ENCODE data around the gene ADAD1.
"Not testable (repeated sequence)": the region's sequence is repeated elsewhere in the genome, so short reads cannot be mapped to it uniquely, and the experiment has no call there.

The ADAD1 gene

GRCh38 chr4:122378711-122379110, at the start of gene ADAD1:
Gene ADAD1, plus strand, starts transcription at chr4:122379011. Its CDS starts 1,059 bp downstream, at chr4:122380070.
- no peaks in the 10 kb centered on the region for H3K9me3 ChIP-seq (ENCODE audit: control insufficient read depth, insufficient read depth, low read depth, low read length)
- no peaks in the 10 kb centered on the region for H3K4me1 ChIP-seq (ENCODE audit: control insufficient read depth, insufficient read depth, low read length)
- no peak within 1 kb of the TSS for H3K27ac ChIP-seq (ENCODE audit: low read depth, low read length)
- no peak within 1 kb of the TSS for H3K9ac ChIP-seq (ENCODE audit: low read length)
- no peaks in the 10 kb centered on the region for H3K27me3 ChIP-seq (ENCODE audit: control insufficient read depth, insufficient read depth, low read length)
- no peaks in the 10 kb centered on the region for H3K36me3 ChIP-seq (ENCODE audit: control insufficient read depth, insufficient read depth, low read length)
- no peak within 1 kb of the TSS for H3K4me3 ChIP-seq (ENCODE audit: low read depth, low read length)

GRCh38 chr4:122329876-122330565, 48.8 kb upstream of the ADAD1 start:
- Histone ChIP-seq H3K27ac (ENCODE audit: low read depth, low read length) (no peak overlapping the region), H3K27me3 (ENCODE audit: control insufficient read depth, insufficient read depth, low read length) (no peaks in the 10 kb centered on the region), H3K9me3 (ENCODE audit: control insufficient read depth, insufficient read depth, low read depth, low read length) (no peaks in the 10 kb centered on the region), H3K9ac (ENCODE audit: low read length) (no peak overlapping the region), H3K4me1 (ENCODE audit: control insufficient read depth, insufficient read depth, low read length) (no peaks in the 10 kb centered on the region), H3K4me3 (ENCODE audit: low read depth, low read length) (no peak overlapping the region), H3K36me3 (ENCODE audit: control insufficient read depth, insufficient read depth, low read length) (peaks cover 38% of the 10 kb centered on the region)

GRCh38 chr4:122331195-122331594, 47.6 kb upstream of the ADAD1 start:
- Histone ChIP-seq H3K4me3 (ENCODE audit: low read depth, low read length) (no peak overlapping the region), H3K9me3 (ENCODE audit: control insufficient read depth, insufficient read depth, low read depth, low read length) (no peaks in the 10 kb centered on the region), H3K27ac (ENCODE audit: low read depth, low read length) (no peak overlapping the region), H3K36me3 (ENCODE audit: control insufficient read depth, insufficient read depth, low read length) (peaks cover 41% of the 10 kb centered on the region), H3K27me3 (ENCODE audit: control insufficient read depth, insufficient read depth, low read length) (no peaks in the 10 kb centered on the region), H3K9ac (ENCODE audit: low read length) (no peak overlapping the region), H3K4me1 (ENCODE audit: control insufficient read depth, insufficient read depth, low read length) (no peaks in the 10 kb centered on the region)

GRCh38 chr4:122334828-122335227, 44.0 kb upstream of the ADAD1 start:
- H3K27ac ChIP-seq (ENCODE audit: low read depth, low read length), result no peak overlapping the region
- peaks cover 37% of the 10 kb centered on the region for H3K36me3 ChIP-seq (ENCODE audit: control insufficient read depth, insufficient read depth, low read length)
- no peaks in the 10 kb centered on the region for H3K27me3 ChIP-seq (ENCODE audit: control insufficient read depth, insufficient read depth, low read length)
- no peak overlapping the region for H3K4me3 ChIP-seq (ENCODE audit: low read depth, low read length)
- no peaks in the 10 kb centered on the region for H3K4me1 ChIP-seq (ENCODE audit: control insufficient read depth, insufficient read depth, low read length)
- no peak overlapping the region for H3K9ac ChIP-seq (ENCODE audit: low read length)
- no peaks in the 10 kb centered on the region for H3K9me3 ChIP-seq (ENCODE audit: control insufficient read depth, insufficient read depth, low read depth, low read length)

GRCh38 chr4:122341886-122342285, 36.9 kb upstream of the ADAD1 start:
- Histone ChIP-seq H3K36me3 (ENCODE audit: control insufficient read depth, insufficient read depth, low read length) (peaks cover 14% of the 10 kb centered on the region), H3K27me3 (ENCODE audit: control insufficient read depth, insufficient read depth, low read length) (no peaks in the 10 kb centered on the region), H3K27ac (ENCODE audit: low read depth, low read length) (no peak overlapping the region), H3K9ac (ENCODE audit: low read length) (no peak overlapping the region), H3K4me1 (ENCODE audit: control insufficient read depth, insufficient read depth, low read length) (no peaks in the 10 kb centered on the region), H3K9me3 (ENCODE audit: control insufficient read depth, insufficient read depth, low read depth, low read length) (no peaks in the 10 kb centered on the region), H3K4me3 (ENCODE audit: low read depth, low read length) (no peak overlapping the region)

GRCh38 chr4:122346036-122346435, 32.8 kb upstream of the ADAD1 start:
- no peaks in the 10 kb centered on the region for H3K27me3 ChIP-seq (ENCODE audit: control insufficient read depth, insufficient read depth, low read length)
- no peak overlapping the region for H3K9ac ChIP-seq (ENCODE audit: low read length)
- H3K27ac ChIP-seq (ENCODE audit: low read depth, low read length), result no peak overlapping the region
- H3K36me3 ChIP-seq (ENCODE audit: control insufficient read depth, insufficient read depth, low read length), result peaks cover 49% of the 10 kb centered on the region
- H3K4me1 ChIP-seq (ENCODE audit: control insufficient read depth, insufficient read depth, low read length), result no peaks in the 10 kb centered on the region
- no peaks in the 10 kb centered on the region for H3K9me3 ChIP-seq (ENCODE audit: control insufficient read depth, insufficient read depth, low read depth, low read length)
- H3K4me3 ChIP-seq (ENCODE audit: low read depth, low read length), result no peak overlapping the region

- H3K4me1 ChIP-seq (ENCODE audit: control insufficient read depth, insufficient read depth, low read length), result no peaks in the 10 kb centered on the region
- no peaks in the 10 kb centered on the region for H3K9me3 ChIP-seq (ENCODE audit: control insufficient read depth, insufficient read depth, low read depth, low read length)
- H3K27me3 ChIP-seq (ENCODE audit: control insufficient read depth, insufficient read depth, low read length), result no peaks in the 10 kb centered on the region
- peaks cover 51% of the 10 kb centered on the region for H3K36me3 ChIP-seq (ENCODE audit: control insufficient read depth, insufficient read depth, low read length)
- H3K9ac ChIP-seq (ENCODE audit: low read length), result no peak overlapping the region
- no peak overlapping the region for H3K4me3 ChIP-seq (ENCODE audit: low read depth, low read length)
- no peak overlapping the region for H3K27ac ChIP-seq (ENCODE audit: low read depth, low read length)
Observed at GRCh38 chr4:122346503-122346902, 32.3 kb upstream of the ADAD1 start.

- Histone ChIP-seq H3K4me1 (ENCODE audit: control insufficient read depth, insufficient read depth, low read length) (no peaks in the 10 kb centered on the region), H3K36me3 (ENCODE audit: control insufficient read depth, insufficient read depth, low read length) (peaks cover 33% of the 10 kb centered on the region), H3K9me3 (ENCODE audit: control insufficient read depth, insufficient read depth, low read depth, low read length) (no peaks in the 10 kb centered on the region), H3K4me3 (ENCODE audit: low read depth, low read length) (no peak overlapping the region), H3K27me3 (ENCODE audit: control insufficient read depth, insufficient read depth, low read length) (no peaks in the 10 kb centered on the region), H3K9ac (ENCODE audit: low read length) (no peak overlapping the region), H3K27ac (ENCODE audit: low read depth, low read length) (no peak overlapping the region)
Observed at GRCh38 chr4:122356317-122356808, 22.4 kb upstream of the ADAD1 start.

GRCh38 chr4:122360754-122361153, 18.1 kb upstream of the ADAD1 start:
- Histone ChIP-seq H3K36me3 (ENCODE audit: control insufficient read depth, insufficient read depth, low read length) (peaks cover 29% of the 10 kb centered on the region), H3K4me1 (ENCODE audit: control insufficient read depth, insufficient read depth, low read length) (peaks cover 9% of the 10 kb centered on the region), H3K4me3 (ENCODE audit: low read depth, low read length) (no peak overlapping the region), H3K27ac (ENCODE audit: low read depth, low read length) (no peak overlapping the region), H3K27me3 (ENCODE audit: control insufficient read depth, insufficient read depth, low read length) (no peaks in the 10 kb centered on the region), H3K9me3 (ENCODE audit: control insufficient read depth, insufficient read depth, low read depth, low read length) (no peaks in the 10 kb centered on the region), H3K9ac (ENCODE audit: low read length) (no peak overlapping the region)

GRCh38 chr4:122364700-122365404, 14.0 kb upstream of the ADAD1 start:
- Histone ChIP-seq H3K27ac (ENCODE audit: low read depth, low read length) (no peak overlapping the region), H3K27me3 (ENCODE audit: control insufficient read depth, insufficient read depth, low read length) (no peaks in the 10 kb centered on the region), H3K9me3 (ENCODE audit: control insufficient read depth, insufficient read depth, low read depth, low read length) (no peaks in the 10 kb centered on the region), H3K9ac (ENCODE audit: low read length) (peak overlapping the region; percentile 71), H3K4me3 (ENCODE audit: low read depth, low read length) (peak overlapping the region; percentile 57), H3K36me3 (ENCODE audit: control insufficient read depth, insufficient read depth, low read length) (peaks cover 14% of the 10 kb centered on the region), H3K4me1 (ENCODE audit: control insufficient read depth, insufficient read depth, low read length) (peaks cover 9% of the 10 kb centered on the region)

- H3K4me1 ChIP-seq (ENCODE audit: control insufficient read depth, insufficient read depth, low read length); H3K36me3 ChIP-seq (ENCODE audit: control insufficient read depth, insufficient read depth, low read length); H3K27me3 ChIP-seq (ENCODE audit: control insufficient read depth, insufficient read depth, low read length); H3K4me3 ChIP-seq (ENCODE audit: low read depth, low read length); H3K9me3 ChIP-seq (ENCODE audit: control insufficient read depth, insufficient read depth, low read depth, low read length); H3K27ac ChIP-seq (ENCODE audit: low read depth, low read length); H3K9ac ChIP-seq (ENCODE audit: low read length): not testable (repeated sequence)
Observed at GRCh38 chr4:122368786-122369185, 10.0 kb upstream of the ADAD1 start.

Data from HUES6 (cell line).